ENCODE results near the gene ETHE1. TPM values are rescaled to one million over a fixed set of nuclear protein-coding genes. Genes with fewer than 3 reads are reported as not detected.

The ETHE1 gene
- total RNA-seq, 6 donors from 2014 or later: 27.4 to 69.2 (median 41.4) TPM

DNA sequence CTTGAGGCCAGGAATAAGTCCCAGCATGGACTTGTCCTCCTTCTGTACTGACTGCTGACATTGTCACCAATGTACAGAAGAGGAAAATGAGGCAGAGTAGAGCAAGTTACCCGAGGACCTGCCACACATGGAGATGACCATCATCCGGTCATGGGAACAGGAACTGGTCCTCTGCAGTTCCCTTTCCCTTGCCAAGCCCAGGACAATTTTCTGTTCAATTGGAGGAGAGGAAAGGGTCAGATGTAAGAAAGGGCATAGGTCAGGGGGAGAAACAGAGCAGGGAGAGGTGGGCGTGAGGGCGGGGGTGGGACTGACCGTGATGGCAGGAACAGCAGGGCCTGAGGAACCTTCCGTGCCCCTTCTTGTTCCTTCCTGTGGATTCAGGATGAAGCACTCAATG, 41.0 kb downstream of the ETHE1 start:
- peaks cover 0 to 4% (median 0%) of the 10 kb centered on the region in 4 donors for H3K36me3 ChIP-seq
- ATAC-seq (ENCODE audit: low FRiP score in 2 of 2): no peak
- WGBS, 2 donors: 74 to 82% methylated on average over 6 of the region's 6 CpGs

GRCh38 chr19:43483281-43483680, 43.7 kb downstream of the ETHE1 start:
- DNase-seq (no peak), ATAC-seq (ENCODE audit: low FRiP score in 2 of 2) (no peak)
- no peaks in the 10 kb centered on the region for H3K4me1 ChIP-seq
- no peaks in the 10 kb centered on the region for H3K27me3 ChIP-seq
- no peaks in the 10 kb centered on the region for H3K36me3 ChIP-seq
- no peak overlapping the region for H3K4me3 ChIP-seq
- H3K27ac ChIP-seq: no peak overlapping the region
- WGBS, 2 donors: 90 to 92% methylated on average over 6 of the region's 6 CpGs
- H3K9me3 ChIP-seq: no peaks in the 10 kb centered on the region
- TF ChIP-seq POLR2AphosphoS5 (IDR thresholded peaks at IDR 0.05): no peak
- TF ChIP-seq POLR2A (IDR thresholded peaks at IDR 0.05): no peak
- TF ChIP-seq, protein P1, sequence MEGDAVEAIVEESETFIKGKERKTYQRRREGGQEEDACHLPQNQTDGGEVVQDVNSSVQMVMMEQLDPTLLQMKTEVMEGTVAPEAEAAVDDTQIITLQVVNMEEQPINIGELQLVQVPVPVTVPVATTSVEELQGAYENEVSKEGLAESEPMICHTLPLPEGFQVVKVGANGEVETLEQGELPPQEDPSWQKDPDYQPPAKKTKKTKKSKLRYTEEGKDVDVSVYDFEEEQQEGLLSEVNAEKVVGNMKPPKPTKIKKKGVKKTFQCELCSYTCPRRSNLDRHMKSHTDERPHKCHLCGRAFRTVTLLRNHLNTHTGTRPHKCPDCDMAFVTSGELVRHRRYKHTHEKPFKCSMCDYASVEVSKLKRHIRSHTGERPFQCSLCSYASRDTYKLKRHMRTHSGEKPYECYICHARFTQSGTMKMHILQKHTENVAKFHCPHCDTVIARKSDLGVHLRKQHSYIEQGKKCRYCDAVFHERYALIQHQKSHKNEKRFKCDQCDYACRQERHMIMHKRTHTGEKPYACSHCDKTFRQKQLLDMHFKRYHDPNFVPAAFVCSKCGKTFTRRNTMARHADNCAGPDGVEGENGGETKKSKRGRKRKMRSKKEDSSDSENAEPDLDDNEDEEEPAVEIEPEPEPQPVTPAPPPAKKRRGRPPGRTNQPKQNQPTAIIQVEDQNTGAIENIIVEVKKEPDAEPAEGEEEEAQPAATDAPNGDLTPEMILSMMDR (IDR thresholded peaks at IDR 0.05): no peak
- no peak for TF ChIP-seq EP300 (IDR thresholded peaks at IDR 0.05)

More for the DNA sequence above, 41.0 kb downstream of the ETHE1 start:
- TF ChIP-seq, protein P1 (IDR thresholded peaks at IDR 0.05): no peak
- TF ChIP-seq EP300 (IDR thresholded peaks at IDR 0.05) (no peak), POLR2AphosphoS5 (IDR thresholded peaks at IDR 0.05) (no peak), POLR2A (IDR thresholded peaks at IDR 0.05) (no peak)
- Histone ChIP-seq H3K9me3 (no peaks in the 10 kb centered on the region), H3K4me1 (no peaks in the 10 kb centered on the region), H3K4me3 (no peak overlapping the region), H3K27ac (no peak overlapping the region), H3K27me3 (no peaks in the 10 kb centered on the region)
- DNase-seq: no peak

DNA sequence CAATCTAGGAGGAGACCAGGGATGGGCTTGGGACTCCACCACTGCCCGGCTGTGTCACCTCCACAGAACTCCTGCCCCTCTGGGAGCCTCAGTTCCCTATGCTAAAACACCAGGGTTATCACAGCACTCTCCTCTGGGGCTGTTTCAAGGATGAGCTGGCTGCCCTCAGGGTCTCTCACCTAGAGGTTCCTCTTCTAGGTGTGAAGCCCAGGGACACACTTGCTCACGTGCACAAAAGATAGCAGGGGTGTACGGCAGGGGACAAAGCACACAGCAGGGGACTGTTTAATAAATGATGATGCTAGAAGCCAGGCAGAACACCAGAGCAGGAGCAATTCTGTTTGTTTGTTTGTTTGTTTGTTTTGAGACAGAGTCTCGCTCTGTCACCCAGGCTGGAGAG, 44.8 kb downstream of the ETHE1 start:
- no peaks in the 10 kb centered on the region for H3K27me3 ChIP-seq
- WGBS, 2 donors: 92 to 98% methylated on average over 4 of the region's 4 CpGs
- DNase-seq (no peak), ATAC-seq (ENCODE audit: low FRiP score in 2 of 2) (no peak)
- TF ChIP-seq POLR2AphosphoS5 (IDR thresholded peaks at IDR 0.05) (no peak), POLR2A (IDR thresholded peaks at IDR 0.05) (no peak), EP300 (IDR thresholded peaks at IDR 0.05) (no peak)
- TF ChIP-seq, protein P1 (IDR thresholded peaks at IDR 0.05): no peak
- no peaks in the 10 kb centered on the region for H3K9me3 ChIP-seq
- no peaks in the 10 kb centered on the region for H3K4me1 ChIP-seq
- no peak overlapping the region for H3K27ac ChIP-seq
- H3K4me3 ChIP-seq: no peak overlapping the region
- no peaks in the 10 kb centered on the region for H3K36me3 ChIP-seq

DNA sequence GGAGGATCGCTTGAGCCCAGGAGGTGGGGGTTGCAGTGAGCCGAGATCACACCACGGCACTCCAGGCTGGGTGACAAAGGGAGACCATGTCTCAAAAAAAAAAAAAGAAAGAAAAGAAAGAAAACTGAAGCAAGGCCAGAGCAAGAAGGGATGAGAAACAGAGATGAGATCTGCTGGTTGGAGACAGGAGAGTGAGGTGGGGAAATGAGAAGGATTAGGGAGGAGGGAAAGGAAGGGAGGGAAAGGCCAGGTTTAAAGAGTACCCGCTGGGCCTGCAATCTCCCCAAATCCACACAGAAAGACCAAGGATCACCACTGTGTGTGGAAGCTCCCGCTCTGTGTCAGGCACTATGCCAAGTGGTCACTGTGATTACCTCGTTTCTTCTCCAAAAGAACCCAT, 45.3 kb downstream of the ETHE1 start:
- H3K27ac ChIP-seq: no peak overlapping the region
- no peaks in the 10 kb centered on the region for H3K36me3 ChIP-seq
- no peaks in the 10 kb centered on the region for H3K4me1 ChIP-seq
- H3K9me3 ChIP-seq: no peaks in the 10 kb centered on the region
- ATAC-seq (ENCODE audit: low FRiP score in 2 of 2) (no peak), DNase-seq (no peak)
- no peak overlapping the region for H3K4me3 ChIP-seq
- WGBS, 2 donors: 87 to 89% methylated on average over 6 of the region's 6 CpGs
- no peaks in the 10 kb centered on the region for H3K27me3 ChIP-seq
- TF ChIP-seq, protein P1 (IDR thresholded peaks at IDR 0.05): no peak
- TF ChIP-seq EP300 (IDR thresholded peaks at IDR 0.05): no peak
- TF ChIP-seq POLR2AphosphoS5 (IDR thresholded peaks at IDR 0.05): no peak
- no peak for TF ChIP-seq POLR2A (IDR thresholded peaks at IDR 0.05)

GRCh38 chr19:43480574-43480973, 46.4 kb downstream of the ETHE1 start:
- H3K4me1 ChIP-seq: peaks cover 0 to 5% (median 2%) of the 10 kb centered on the region in 4 donors
- H3K27ac ChIP-seq: no peak overlapping the region
- H3K27me3 ChIP-seq: no peaks in the 10 kb centered on the region
- no peaks in the 10 kb centered on the region for H3K9me3 ChIP-seq
- WGBS, 2 donors: 97 to 100% methylated on average over 3 of the region's 3 CpGs
- H3K4me3 ChIP-seq: no peak overlapping the region
- DNase-seq: no peak
- TF ChIP-seq POLR2AphosphoS5 (IDR thresholded peaks at IDR 0.05) (no peak), EP300 (IDR thresholded peaks at IDR 0.05) (no peak), POLR2A (IDR thresholded peaks at IDR 0.05) (no peak)
- TF ChIP-seq, protein P1 (IDR thresholded peaks at IDR 0.05): no peak
- no peak for ATAC-seq (ENCODE audit: low FRiP score in 2 of 2)
- no peaks in the 10 kb centered on the region for H3K36me3 ChIP-seq
